Mesothelial cell of epicardium (in vitro differentiated cells): ENCODE data around the gene CDH2. TPM values are rescaled to one million over a fixed set of nuclear protein-coding genes. Genes with fewer than 3 reads are reported as not detected.

Experiments used
- DNase-seq, 2 experiments: peaks; one replicate each; pipeline ENCODE4 v3.0.0; 2021; ENCODE audit warnings: low spot score in 2 of 2; ENCODE audit not compliant: unreplicated experiment in 2 of 2
- H3K27ac Mint-ChIP-seq: 2 replicates; pipeline ENCODE4 v1.8.0; 2021; ENCODE audit warnings: mixed read lengths
- H3K27me3 Mint-ChIP-seq: 2 replicates; pipeline ENCODE4 v1.8.0; 2021; ENCODE audit warnings: low read depth, mixed read lengths
- H3K36me3 Mint-ChIP-seq: 2 replicates; pipeline ENCODE4 v1.8.0; 2021; ENCODE audit warnings: mixed read lengths
- H3K4me1 Mint-ChIP-seq: 2 replicates; pipeline ENCODE4 v1.8.0; 2021; ENCODE audit warnings: mixed read lengths
- H3K4me3 Mint-ChIP-seq: 2 replicates; pipeline ENCODE4 v1.8.0; 2021; ENCODE audit warnings: mild to moderate bottlenecking, moderate library complexity, mixed read lengths
- H3K9me3 Mint-ChIP-seq: 2 replicates; pipeline ENCODE4 v1.8.0; 2021; ENCODE audit warnings: mixed read lengths
- CTCF ChIP-seq: fragments of 200-600 bp; sonication (generic); IDR thresholded peaks from one replicate; pipeline ENCODE4 v1.5.0; 2021; ENCODE audit warnings: antibody characterized with exemption; ENCODE audit not compliant: unreplicated experiment
- total RNA-seq: library from RNA; stranded (reverse); gene quantifications from 3 replicates; pipeline ENCODE4 v1.2.1, GENCODE V29; 2021

Gene CDH2
- total RNA-seq, 1 donor from 2014 or later, result 46.6 TPM

- H3K27ac Mint-ChIP-seq, result peak overlapping the region; percentile 65
- no peak for DNase-seq
- H3K27me3 Mint-ChIP-seq, result no peaks in the 10 kb centered on the region
- H3K36me3 Mint-ChIP-seq, result no peaks in the 10 kb centered on the region
- no peaks in the 10 kb centered on the region for H3K9me3 Mint-ChIP-seq
- peaks cover 26% of the 10 kb centered on the region for H3K4me1 Mint-ChIP-seq
- H3K4me3 Mint-ChIP-seq, result no peak overlapping the region
- TF ChIP-seq CTCF, result no peak
These were observed 142.4 kb downstream of the CDH2 start for GRCh38 chr18:28034567-28034966.

GRCh38 chr18:28032177-28032576 lies 144.8 kb downstream of the CDH2 start:
- Mint-ChIP-seq H3K27ac (no peak overlapping the region), H3K9me3 (no peaks in the 10 kb centered on the region), H3K4me1 (peaks cover 26% of the 10 kb centered on the region), H3K4me3 (no peak overlapping the region), H3K27me3 (no peaks in the 10 kb centered on the region), H3K36me3 (no peaks in the 10 kb centered on the region)
- no peak for DNase-seq
- no peak for TF ChIP-seq CTCF

GRCh38 chr18:28030458-28030857 lies 146.5 kb downstream of the CDH2 start:
- Mint-ChIP-seq H3K4me1 (peaks cover 14% of the 10 kb centered on the region), H3K9me3 (no peaks in the 10 kb centered on the region), H3K27ac (no peak overlapping the region), H3K27me3 (no peaks in the 10 kb centered on the region), H3K36me3 (no peaks in the 10 kb centered on the region), H3K4me3 (no peak overlapping the region)
- DNase-seq, result no peak
- TF ChIP-seq CTCF, result no peak

- no peak for TF ChIP-seq CTCF
- no peak for DNase-seq
- no peaks in the 10 kb centered on the region for H3K4me1 Mint-ChIP-seq
- H3K27me3 Mint-ChIP-seq, result no peaks in the 10 kb centered on the region
- no peaks in the 10 kb centered on the region for H3K9me3 Mint-ChIP-seq
- H3K4me3 Mint-ChIP-seq, result no peak overlapping the region
- no peak overlapping the region for H3K27ac Mint-ChIP-seq
- H3K36me3 Mint-ChIP-seq, result no peaks in the 10 kb centered on the region
These were observed 149.2 kb downstream of the CDH2 start for GRCh38 chr18:28027755-28028154.

- Mint-ChIP-seq H3K27me3 (no peaks in the 10 kb centered on the region), H3K9me3 (peaks cover 11% of the 10 kb centered on the region), H3K4me3 (no peak overlapping the region), H3K36me3 (peaks cover 3% of the 10 kb centered on the region), H3K27ac (no peak overlapping the region), H3K4me1 (no peaks in the 10 kb centered on the region)
- DNase-seq, result no peak
- TF ChIP-seq CTCF, result no peak
These were observed 157.4 kb downstream of the CDH2 start for GRCh38 chr18:28019425-28020108.
